Endothelial cell of umbilical vein (primary cell): ENCODE measurements around the gene UBAP1. TPM values are rescaled to one million over a fixed set of nuclear protein-coding genes. Genes with fewer than 3 reads are reported as not detected.

Source experiments
- BruUV-seq: library from RNA; stranded (reverse); fragments of 400-500 nt; replicated peaks from 2 replicates; lab custom pipeline; 2021; lab: Mats Ljungman, UMichigan
- CTCF ChIA-PET: fragments of 300-600, 350-600 bp; sonication (Branson Sonifier 250); formaldehyde crosslinking; loops from one replicate; lab custom pipeline; 2021; ENCODE audit warnings: antibody characterized with exemption, inconsistent platforms; lab: Charles Lee
- POLR2A ChIA-PET: fragments of 300-600, 350-600 bp; sonication (Branson Sonifier 250); formaldehyde crosslinking; loops from one replicate; lab custom pipeline; 2021; ENCODE audit warnings: antibody characterized with exemption, inconsistent platforms; lab: Charles Lee
- DNase-seq: peaks from one replicate; pipeline ENCODE4 v3.0.0-alpha.2; 2011; ENCODE audit warnings: low read depth, low spot score
- FAIRE-seq: peaks from 2 replicates; lab custom pipeline; 2011; peaks lifted over from hg19 to GRCh38; lab: Jason Lieb, UNC
- H2AFZ ChIP-seq: 2 replicates; pipeline ENCODE4 v1.6.0; 2012; ENCODE audit warnings: low read depth, low read length, control low read depth, inconsistent platforms
- H3K27ac ChIP-seq: 2 replicates; pipeline ENCODE4 v1.5.1; 2011; ENCODE audit warnings: low read depth, mild to moderate bottlenecking, control low read depth, low read length, moderate library complexity; ENCODE audit not compliant: insufficient read depth
- H3K27me3 ChIP-seq, 2 experiments: 2 replicates each; pipeline versions ENCODE4 v1.6.0 to v1.6.1; 2011; ENCODE audit warnings: low read length in 2 of 2, mixed read lengths in 1 of 2; ENCODE audit not compliant: control insufficient read depth in 2 of 2, insufficient read depth in 2 of 2
- H3K36me3 ChIP-seq, 2 experiments: 2 replicates in 1 of 2; 3 replicates in 1 of 2; pipeline ENCODE4 v1.5.1; 2011; ENCODE audit warnings: low read length in 2 of 2, mild to moderate bottlenecking in 1 of 2, moderate library complexity in 1 of 2; ENCODE audit not compliant: control insufficient read depth in 2 of 2, insufficient read depth in 2 of 2; ENCODE audit errors: extremely low read depth in 1 of 2
- H3K4me1 ChIP-seq: 3 replicates; pipeline ENCODE4 v1.5.1; 2011; ENCODE audit warnings: mild to moderate bottlenecking, low read length; ENCODE audit not compliant: control insufficient read depth, insufficient read depth; ENCODE audit errors: extremely low read depth
- H3K4me2 ChIP-seq: 2 replicates; pipeline ENCODE4 v1.6.1; 2011; ENCODE audit warnings: low read length, control low read depth, mixed read lengths; ENCODE audit not compliant: insufficient read depth
- H3K4me3 ChIP-seq, 3 experiments: fragments of 200-600 bp in 1 of 3; sonication (generic), shearing (Covaris generic) in 1 of 3; replicated peaks in 1 of 3; 2 replicates each; pipeline ENCODE4 v1.5.1; 2011 to 2016; ENCODE audit warnings: control low read depth in 3 of 3, low read length in 3 of 3, mild to moderate bottlenecking in 2 of 3, inconsistent platforms in 1 of 3, low read depth in 1 of 3, moderate library complexity in 1 of 3; ENCODE audit not compliant: insufficient read depth in 1 of 3
- H3K79me2 ChIP-seq: 2 replicates; pipeline ENCODE4 v1.6.0; 2012; ENCODE audit warnings: low read length, inconsistent platforms; ENCODE audit not compliant: control insufficient read depth, insufficient read depth
- H3K9ac ChIP-seq: replicated peaks from 2 replicates; pipeline ENCODE3; 2011; ENCODE audit warnings: low read length, control low read depth; ENCODE audit not compliant: insufficient read depth; ENCODE audit errors: extremely low read depth
- H3K9me1 ChIP-seq: replicated peaks from 3 replicates; pipeline ENCODE4 v1.6.0; 2011; ENCODE audit warnings: mild to moderate bottlenecking, low read length; ENCODE audit not compliant: control insufficient read depth, insufficient read depth; ENCODE audit errors: extremely low read depth
- H3K9me3 ChIP-seq: replicated peaks from 2 replicates; pipeline ENCODE4 v1.5.1; 2012; ENCODE audit warnings: low read length, inconsistent platforms; ENCODE audit not compliant: control insufficient read depth, insufficient read depth
- H4K20me1 ChIP-seq: replicated peaks from 2 replicates; pipeline ENCODE3; 2011; ENCODE audit warnings: mild to moderate bottlenecking, low read length; ENCODE audit not compliant: control insufficient read depth, insufficient read depth; ENCODE audit errors: extremely low read depth
- CTCF ChIP-seq, 2 donors: IDR thresholded peaks; 1 replicate in 1 of 2; 2 replicates in 1 of 2; pipeline ENCODE4 v1.5.1; 2011; ENCODE audit warnings: low read length in 2 of 2, mild to moderate bottlenecking in 2 of 2, moderate library complexity in 2 of 2, control low read depth in 1 of 2, inconsistent platforms in 1 of 2, low read depth in 1 of 2; ENCODE audit not compliant: insufficient read depth in 1 of 2; ENCODE audit errors: extremely low read depth in 1 of 2
- EZH2 ChIP-seq: IDR thresholded peaks from 2 replicates; pipeline ENCODE4 v1.6.1; 2012; ENCODE audit warnings: borderline replicate concordance, low read depth, mild to moderate bottlenecking, moderate library complexity, low read length, inconsistent platforms; ENCODE audit not compliant: severe bottlenecking
- FOS ChIP-seq: IDR thresholded peaks from 2 replicates; pipeline ENCODE4 v1.6.1; 2011; ENCODE audit warnings: mild to moderate bottlenecking, low read length, moderate library complexity, borderline replicate concordance; ENCODE audit not compliant: insufficient read depth
- GATA2 ChIP-seq: IDR thresholded peaks from 2 replicates; pipeline ENCODE4 v1.7.0; 2011; ENCODE audit warnings: low read depth, mild to moderate bottlenecking, moderate library complexity, mixed read lengths, low read length; ENCODE audit not compliant: insufficient read length, insufficient read depth
- JUN ChIP-seq: IDR thresholded peaks from 2 replicates; pipeline ENCODE4 v1.6.1; 2011; ENCODE audit warnings: borderline replicate concordance, low read depth; ENCODE audit not compliant: insufficient read length, insufficient read depth
- MAX ChIP-seq: IDR thresholded peaks from 2 replicates; pipeline ENCODE4 v1.6.1; 2011; ENCODE audit not compliant: insufficient read depth, insufficient read length
- MYC ChIP-seq: IDR thresholded peaks from one replicate; pipeline ENCODE4 v1.6.1; 2011; ENCODE audit warnings: mild to moderate bottlenecking, low read depth, low read length
- POLR2A ChIP-seq: IDR thresholded peaks from 2 replicates; pipeline ENCODE4 v1.6.1; 2012; ENCODE audit warnings: low read depth, mild to moderate bottlenecking, control low read depth, low read length
- POLR2AphosphoS5 ChIP-seq: IDR thresholded peaks from 2 replicates; pipeline ENCODE4 v1.6.1; 2012; ENCODE audit warnings: low read depth, mild to moderate bottlenecking, control low read depth, low read length, moderate library complexity; ENCODE audit not compliant: insufficient read depth
- dilution Hi-C: fragments of 300-500 bp; cut with MboI; formaldehyde crosslinking; loops from one replicate; pipeline ENCODE4 v1.15.0; 2019; ENCODE audit warnings: low sequenced_read_pairs; ENCODE audit not compliant: extremely low pct_ligation_motif_present
- intact Hi-C: fragments of 100-400 bp; cut with micrococcal nuclease; formaldehyde crosslinking; loops from one replicate; pipeline ENCODE4 v1.10.0; 2022
- polyA plus RNA-seq, 4 experiments: library from polyadenylated mRNA; depleted of rRNA in 3 of 4; stranded (reverse) in 3 of 4; unstranded in 1 of 4; fragments of >200 nt; gene quantifications; 2 replicates each; pipeline versions ENCODE4 v1.2.1 to v1.2.3, GENCODE V29; 2011 to 2012; ENCODE audit warnings: missing spikeins in 1 of 4
- total RNA-seq: library from RNA; stranded (reverse); gene quantifications from 2 replicates; pipeline ENCODE4 v1.2.3, GENCODE V29; 2021

UBAP1 gene
- total and polyA plus RNA-seq, 2 donors (not counting 3 experiments of a cell fraction or from before 2014, with no cell fraction given): 38.8 TPM

GRCh38 chr9:34291023-34291422, 112.2 kb downstream of the UBAP1 start:
- Histone ChIP-seq H4K20me1 (no peaks in the 10 kb centered on the region), H3K9me3 (no peaks in the 10 kb centered on the region), H3K4me3 (no peak overlapping the region), H2AFZ (no peak overlapping the region), H3K4me2 (no peak overlapping the region), H3K9ac (no peak overlapping the region), H3K9me1 (no peaks in the 10 kb centered on the region), H3K27me3 (no peaks in the 10 kb centered on the region), H3K27ac (no peak overlapping the region), H3K36me3 (no peaks in the 10 kb centered on the region), H3K4me1 (peaks cover 7% of the 10 kb centered on the region), H3K79me2 (no peaks in the 10 kb centered on the region)
- intact Hi-C loops: no loop called here
- dilution Hi-C loops: no loop called here
- CTCF ChIA-PET: interaction anchor here (1.2 to 1.8 kb wide), 2 partner anchors 9 to 12 kb away, joined by 5 to 6 read pairs; no protein-coding TSS in a partner anchor
- DNase-seq (no peak), FAIRE-seq (no peak)
- no TSS peak for BruUV-seq
- TF ChIP-seq JUN (no peak), GATA2 (no peak), POLR2AphosphoS5 (no peak), MYC (no peak), CTCF (IDR thresholded peaks at IDR 0.05; ENCODE audit: extremely low read depth in 1 of 2, insufficient read depth in 1 of 2, low read depth in 1 of 2, low read length in 2 of 2) (no peak), POLR2A (no peak), FOS (no peak), MAX (no peak), EZH2 (no peak)
- POLR2A ChIA-PET: no interaction called here
